Spinal cord (tissue), 10 donors: ENCODE data around the gene BMP4. TPM values are rescaled to one million over a fixed set of nuclear protein-coding genes. Genes with fewer than 3 reads are reported as not detected.

Experiments
- DNase-seq, 6 donors: peaks; one replicate each; pipeline versions ENCODE4 v3.0.0 to v3.0.0-alpha.2; 2013 to 2015; ENCODE audit warnings: low spot score in 6 of 6, low read depth in 4 of 6
- H3K27ac ChIP-seq: one replicate; pipeline ENCODE4 v1.5.1; 2013; ENCODE audit warnings: low read depth, low read length, control low read depth
- H3K27me3 ChIP-seq: one replicate; pipeline ENCODE4 v1.6.1; 2013; ENCODE audit warnings: low read length; ENCODE audit not compliant: control insufficient read depth, insufficient read depth
- H3K36me3 ChIP-seq: one replicate; pipeline ENCODE4 v1.6.1; 2013; ENCODE audit warnings: low read length; ENCODE audit not compliant: control insufficient read depth, insufficient read depth
- H3K4me1 ChIP-seq: one replicate; pipeline ENCODE4 v1.6.1; 2013; ENCODE audit warnings: low read length; ENCODE audit not compliant: control insufficient read depth, insufficient read depth
- H3K4me3 ChIP-seq: one replicate; pipeline ENCODE4 v1.5.1; 2013; ENCODE audit warnings: low read depth, low read length, control low read depth
- H3K9me3 ChIP-seq: one replicate; pipeline ENCODE4 v1.6.1; 2013; ENCODE audit warnings: low read length; ENCODE audit not compliant: control insufficient read depth, insufficient read depth
- WGBS: methylation state at CpG from one replicate; pipeline ENCODE4 v1.1.5; 2013; ENCODE audit warnings: missing lambda C conversion rate; ENCODE audit not compliant: insufficient coverage; 5-methylcytosine and 5-hydroxymethylcytosine counted together
- polyA plus RNA-seq, 2 donors: library from polyadenylated mRNA; unstranded; fragments of 120-200 nt; gene quantifications; one replicate each; pipeline ENCODE4 v1.2.1, GENCODE V29; 2013; ENCODE audit not compliant: insufficient read length in 2 of 2
- total RNA-seq, 2 donors: library from RNA; depleted of rRNA in 1 of 2; stranded (reverse); fragments of 120-200 nt in 1 of 2; fragments of >200 nt in 1 of 2; gene quantifications; one replicate each; pipeline versions ENCODE4 v1.2.3 to v1.2.4, GENCODE V29; 2013 to 2014
- donor health status: healthy.

Gene BMP4
- total and polyA plus RNA-seq, 4 donors: 8.4 to 62.8 (median 13.0) TPM

DNA sequence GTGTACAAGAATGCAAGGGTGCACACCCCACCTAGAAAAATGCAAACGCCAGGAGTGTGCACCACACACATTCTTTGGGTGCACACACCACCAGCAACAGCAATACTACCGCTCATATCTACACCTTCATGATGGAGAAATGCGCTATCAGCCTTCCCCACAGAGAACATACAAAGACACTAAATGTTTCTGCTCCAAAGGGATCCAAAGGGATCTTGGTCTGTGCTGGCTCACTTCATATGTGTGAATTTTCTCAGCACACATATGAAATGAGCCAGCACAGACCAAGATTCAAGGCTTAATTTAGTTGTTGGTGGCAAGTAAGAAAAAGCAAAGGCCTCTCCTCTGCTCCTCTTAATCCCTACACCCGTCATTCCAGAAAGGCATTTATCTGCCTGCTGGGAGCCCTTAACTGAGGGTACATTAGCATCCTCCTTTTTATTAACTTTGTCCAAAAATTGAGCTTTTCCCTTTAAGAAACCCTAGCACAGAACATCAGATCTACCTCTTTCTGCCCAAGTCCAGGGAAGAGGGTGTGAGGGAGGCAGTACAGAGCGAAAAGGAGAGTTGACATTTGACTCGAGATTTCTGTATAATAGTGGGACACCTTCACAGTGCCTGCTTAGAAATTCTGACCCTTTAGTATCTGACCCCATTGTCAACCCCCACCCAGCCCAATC, 8.3 kb downstream of the BMP4 start:
- Histone ChIP-seq H3K4me1 (peaks cover 31% of the 10 kb centered on the region), H3K36me3 (peaks cover 3% of the 10 kb centered on the region), H3K27ac (no peak overlapping the region), H3K27me3 (peaks cover 78% of the 10 kb centered on the region), H3K4me3 (no peak overlapping the region), H3K9me3 (no peaks in the 10 kb centered on the region)
- DNase-seq: peak in 1 of 6 donors; percentile 20
- 67% methylated on average over 3 of the region's 6 CpGs for WGBS

DNA sequence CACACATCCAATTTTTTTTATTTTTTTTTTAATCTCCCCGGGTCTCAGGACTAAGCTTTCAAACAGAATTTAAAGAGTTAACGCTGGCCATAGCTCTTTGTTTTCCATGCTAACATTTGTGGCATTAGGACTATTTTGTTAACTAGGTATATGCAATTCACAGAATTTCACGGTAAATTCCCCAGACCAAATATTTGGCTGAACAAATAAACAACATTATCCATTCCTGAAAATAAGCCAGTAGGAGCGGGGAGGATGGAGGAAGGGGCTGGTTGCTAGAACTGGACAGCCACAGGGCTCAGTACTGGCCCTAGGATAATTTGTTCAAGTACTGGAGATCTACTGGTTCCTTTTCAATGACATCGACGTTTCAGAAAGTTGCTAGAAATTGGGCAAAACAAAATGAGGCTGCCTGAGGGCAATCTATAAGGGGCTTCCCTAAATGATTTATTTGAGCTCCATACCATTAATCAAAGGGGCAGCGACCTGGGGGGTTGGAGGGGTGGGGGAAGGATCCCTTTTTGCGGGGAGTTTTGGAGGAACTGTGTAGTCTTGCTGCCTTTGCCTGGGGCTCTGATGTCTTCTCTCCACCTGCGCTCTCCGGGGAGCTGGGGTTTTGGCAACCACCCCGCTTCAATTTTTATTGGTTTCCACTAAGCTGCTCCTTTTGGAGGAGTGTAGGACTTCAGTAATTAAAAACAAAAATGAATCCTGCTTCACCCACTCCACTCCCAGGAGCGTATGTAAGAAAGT, 9.0 kb downstream of the BMP4 start:
- Histone ChIP-seq H3K9me3 (no peaks in the 10 kb centered on the region), H3K4me1 (peaks cover 24% of the 10 kb centered on the region), H3K4me3 (no peak overlapping the region), H3K27me3 (peaks cover 72% of the 10 kb centered on the region), H3K36me3 (peaks cover 3% of the 10 kb centered on the region), H3K27ac (no peak overlapping the region)
- 9% methylated on average over 1 of the region's 12 CpGs for WGBS
- DNase-seq: peak in 2 of 6 donors; percentile 20 to 33

DNA sequence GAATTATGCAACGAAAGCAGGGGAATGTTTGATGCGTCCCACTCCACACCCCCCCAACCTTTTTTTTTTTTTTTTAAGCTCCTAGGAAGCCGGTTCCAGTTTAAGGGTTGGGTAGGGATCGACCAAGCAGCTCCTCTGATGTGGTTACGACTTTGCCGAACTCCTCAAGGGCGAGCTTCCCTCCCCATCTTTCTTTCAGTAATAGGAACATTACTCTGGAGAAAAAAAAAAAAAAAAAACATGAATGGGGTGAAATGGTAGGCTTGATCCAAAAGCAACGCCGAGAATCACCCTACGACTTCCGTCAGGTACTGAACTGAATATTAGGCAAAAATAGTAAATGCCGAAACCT, 9.6 kb downstream of the BMP4 start:
- H3K27me3 ChIP-seq: peaks cover 67% of the 10 kb centered on the region
- H3K9me3 ChIP-seq: no peaks in the 10 kb centered on the region
- no peak overlapping the region for H3K27ac ChIP-seq
- peaks cover 3% of the 10 kb centered on the region for H3K36me3 ChIP-seq
- no CpG with 5 or more reads among the region's 12 CpGs for WGBS
- peak in 2 of 6 donors; percentile 33 to 39 for DNase-seq
- H3K4me3 ChIP-seq: peak overlapping the region; percentile 26
- H3K4me1 ChIP-seq: peaks cover 18% of the 10 kb centered on the region

DNA sequence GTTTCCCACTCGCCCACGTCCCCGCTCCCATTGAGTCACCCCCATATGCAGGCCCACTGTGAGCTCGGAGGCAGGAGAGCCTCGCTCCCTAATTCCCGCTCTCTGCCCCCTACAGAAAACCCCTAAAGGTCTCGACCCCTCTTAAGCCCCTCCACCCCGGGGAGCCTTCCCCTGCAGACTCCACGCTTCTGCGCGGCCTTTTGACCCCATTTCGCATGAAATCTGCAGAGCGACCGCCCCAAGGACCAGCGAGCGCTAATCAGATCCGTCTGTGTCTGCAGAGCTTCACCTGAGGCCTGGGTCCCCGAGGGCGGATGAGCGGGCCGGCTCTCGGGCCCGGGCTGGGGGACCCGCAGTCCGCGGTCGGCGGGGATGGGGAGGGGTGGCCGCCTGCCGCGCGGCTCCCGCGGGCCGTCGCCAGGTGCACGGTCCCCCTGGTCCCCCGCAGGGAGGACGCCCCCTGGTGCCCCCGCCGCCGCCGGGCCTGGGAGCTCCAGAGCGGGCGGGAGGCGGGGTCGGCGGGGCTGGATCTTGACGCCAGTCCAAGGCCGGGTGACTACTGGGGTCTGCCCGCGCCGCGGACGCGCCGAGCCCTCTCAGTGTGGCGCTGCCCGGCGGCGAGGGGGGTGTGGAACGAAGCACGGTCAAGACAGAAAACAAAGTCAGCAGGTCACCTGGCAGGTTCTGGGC, 10.1 kb downstream of the BMP4 start:
- Histone ChIP-seq H3K27me3 (peaks cover 62% of the 10 kb centered on the region), H3K4me1 (peaks cover 13% of the 10 kb centered on the region), H3K27ac (no peak overlapping the region), H3K36me3 (peaks cover 3% of the 10 kb centered on the region), H3K9me3 (no peaks in the 10 kb centered on the region), H3K4me3 (peak overlapping the region; percentile 26)
- peak in 1 of 6 donors; percentile 22 for DNase-seq
- 4% methylated on average over 63 of the region's 63 CpGs for WGBS

DNA sequence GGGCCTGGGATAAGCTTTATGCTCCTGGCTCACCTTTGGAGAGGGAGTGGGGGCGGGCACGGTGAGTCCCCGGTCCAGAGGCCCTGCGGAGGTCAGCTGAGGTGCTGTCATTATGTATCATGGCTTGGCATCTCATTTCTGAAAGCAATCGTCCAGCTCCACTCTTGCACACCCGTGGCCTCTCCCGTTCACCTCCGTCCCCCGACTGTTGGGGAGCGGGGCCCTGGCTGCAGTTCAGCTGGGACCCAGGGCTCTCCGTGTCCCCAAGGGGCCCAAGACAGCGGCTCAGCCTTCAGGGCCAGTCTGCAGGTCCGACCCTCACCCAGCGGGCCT, 10.6 kb downstream of the BMP4 start:
- no peak overlapping the region for H3K27ac ChIP-seq
- H3K4me1 ChIP-seq: peaks cover 12% of the 10 kb centered on the region
- DNase-seq: no peak
- peaks cover 3% of the 10 kb centered on the region for H3K36me3 ChIP-seq
- no peaks in the 10 kb centered on the region for H3K9me3 ChIP-seq
- 46% methylated on average over 13 of the region's 14 CpGs for WGBS
- peaks cover 57% of the 10 kb centered on the region for H3K27me3 ChIP-seq
- no peak overlapping the region for H3K4me3 ChIP-seq

DNA sequence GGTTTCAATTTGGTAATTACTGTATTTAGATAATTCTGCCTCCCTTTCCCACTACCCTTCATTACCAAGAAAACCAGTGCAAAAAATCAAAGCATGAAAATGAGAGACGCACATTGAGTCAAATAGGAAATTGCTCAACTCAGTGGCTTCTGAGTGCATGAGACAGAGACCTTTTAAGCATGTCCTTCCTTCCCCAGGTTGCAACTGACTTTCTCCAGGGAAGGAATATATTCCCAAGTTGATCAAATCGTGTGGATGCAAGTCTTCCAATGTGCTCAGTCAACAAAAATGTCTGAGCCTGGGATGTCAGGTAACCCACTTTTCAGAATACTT, 12.9 kb downstream of the BMP4 start:
- Histone ChIP-seq H3K4me1 (peaks cover 12% of the 10 kb centered on the region), H3K36me3 (no peaks in the 10 kb centered on the region), H3K27me3 (peaks cover 39% of the 10 kb centered on the region), H3K4me3 (no peak overlapping the region), H3K27ac (no peak overlapping the region), H3K9me3 (no peaks in the 10 kb centered on the region)
- WGBS: 63% methylated on average over 1 of the region's 2 CpGs
- no peak for DNase-seq

DNA sequence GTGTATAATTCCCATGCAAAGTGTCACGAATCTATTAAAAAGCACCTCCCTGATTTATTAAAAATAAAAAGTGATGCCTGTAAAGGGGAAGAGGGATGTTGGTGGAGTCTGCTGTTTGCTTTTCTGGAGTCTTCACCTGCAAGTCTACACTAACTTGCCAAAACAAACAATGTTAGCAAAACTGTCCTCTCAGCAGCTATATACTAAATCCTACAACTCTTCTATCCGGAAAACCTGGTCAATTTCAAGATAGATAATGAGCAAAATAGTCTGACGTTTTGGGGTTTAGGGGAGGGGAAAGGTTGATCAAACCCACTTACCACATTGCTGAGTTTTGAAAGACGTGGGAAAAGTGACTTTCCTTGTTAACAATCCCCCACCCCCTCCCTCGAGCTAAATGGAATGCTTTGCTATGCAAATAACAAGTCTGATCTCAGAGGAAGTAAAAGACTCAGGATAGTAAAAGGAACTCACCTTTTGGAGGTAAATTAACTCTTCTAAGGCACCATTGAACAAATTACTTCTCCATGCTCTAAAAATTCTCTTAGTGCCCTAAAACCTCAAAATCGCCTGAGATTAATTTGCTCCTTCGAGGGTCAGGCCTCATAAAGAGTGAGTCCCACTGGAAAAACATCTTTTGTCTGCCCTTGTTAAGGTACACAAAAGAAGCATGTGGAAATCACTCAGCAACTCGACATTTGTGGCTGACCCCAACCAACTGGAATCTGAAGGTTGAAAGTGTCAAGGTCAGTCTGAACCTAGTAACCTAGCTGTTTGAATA, 13.5 kb downstream of the BMP4 start:
- Histone ChIP-seq H3K4me1 (peaks cover 12% of the 10 kb centered on the region), H3K27me3 (peaks cover 35% of the 10 kb centered on the region), H3K27ac (no peak overlapping the region), H3K4me3 (no peak overlapping the region), H3K9me3 (no peaks in the 10 kb centered on the region), H3K36me3 (no peaks in the 10 kb centered on the region)
- WGBS: 29% methylated on average over 2 of the region's 8 CpGs
- peak in 1 of 6 donors; percentile 13 for DNase-seq

DNA sequence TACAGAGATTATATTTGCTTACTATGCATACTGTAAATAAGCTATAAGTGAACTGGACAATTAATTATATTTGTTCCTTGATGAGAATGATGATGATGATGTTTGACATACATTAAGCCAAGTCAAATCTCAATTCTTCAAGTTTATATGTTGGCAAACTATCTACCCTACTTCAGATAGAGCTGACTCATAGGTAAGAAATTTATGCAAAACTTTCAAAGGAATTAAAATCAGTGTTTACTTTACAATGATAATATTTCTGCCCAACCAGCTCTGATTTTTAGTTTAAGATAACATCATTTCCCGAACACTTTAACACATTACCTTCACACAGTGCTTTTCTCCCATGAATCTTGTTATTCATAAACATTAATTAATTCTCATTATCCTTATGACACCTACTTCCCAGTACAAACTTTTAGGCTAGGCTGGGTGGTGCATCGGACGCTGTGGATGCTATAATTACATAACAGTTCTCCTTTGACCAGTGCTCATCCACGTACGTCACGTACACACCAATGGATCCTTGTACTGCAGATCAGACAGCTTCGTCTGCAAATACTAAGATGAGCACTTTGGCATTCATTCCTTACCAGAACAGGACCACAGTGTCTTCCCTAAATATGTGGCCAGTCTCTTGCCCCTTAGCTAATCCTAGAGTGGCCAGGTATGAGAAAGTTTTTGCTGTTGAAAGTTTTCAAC, 18.3 kb downstream of the BMP4 start:
- Histone ChIP-seq H3K4me3 (no peak overlapping the region), H3K27ac (no peak overlapping the region), H3K27me3 (no peaks in the 10 kb centered on the region), H3K9me3 (no peaks in the 10 kb centered on the region), H3K36me3 (no peaks in the 10 kb centered on the region), H3K4me1 (no peaks in the 10 kb centered on the region)
- DNase-seq: no peak
- WGBS: 84% methylated on average over 7 of the region's 7 CpGs

DNA sequence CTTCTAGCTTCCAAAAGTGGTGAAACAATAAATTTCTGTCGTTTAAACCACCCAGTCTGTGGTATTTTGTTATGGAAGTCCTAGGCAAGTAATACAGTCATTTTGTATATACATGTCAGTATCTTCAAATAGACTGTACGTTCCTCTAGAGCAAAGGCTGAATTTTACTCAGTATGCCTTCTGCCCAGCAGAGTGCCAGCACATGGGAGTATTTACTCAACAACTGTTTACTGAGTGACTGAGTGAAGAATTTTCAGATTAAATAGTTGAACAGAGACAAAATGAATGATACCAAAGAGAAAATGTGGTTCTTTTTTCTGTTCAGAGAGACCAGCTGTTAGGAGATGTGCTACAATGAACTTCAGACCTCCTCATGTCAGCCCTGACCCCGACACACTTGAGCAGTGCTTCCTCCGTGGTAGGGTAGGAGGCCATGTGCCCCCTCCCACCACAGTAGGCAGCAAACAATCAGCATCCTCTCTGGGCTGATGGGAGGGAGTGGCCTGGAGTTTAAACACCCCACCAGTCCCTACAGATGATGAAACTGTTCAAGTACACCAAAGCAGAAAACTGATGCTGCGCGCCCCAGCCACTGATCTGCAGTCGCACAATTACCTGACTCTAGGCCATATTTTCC, 21.7 kb downstream of the BMP4 start:
- Histone ChIP-seq H3K4me1 (no peaks in the 10 kb centered on the region), H3K27ac (no peak overlapping the region), H3K27me3 (no peaks in the 10 kb centered on the region), H3K36me3 (no peaks in the 10 kb centered on the region), H3K9me3 (no peaks in the 10 kb centered on the region), H3K4me3 (no peak overlapping the region)
- 60% methylated on average over 1 of the region's 7 CpGs for WGBS
- DNase-seq: no peak
